Measurements from ENCODE around the gene BCL2L12. TPM values are rescaled to one million over a fixed set of nuclear protein-coding genes. Genes with fewer than 3 reads are reported as not detected.

The BCL2L12 gene
- total RNA-seq, 1 experiment from 2014 or later = 93.9 TPM

DNA sequence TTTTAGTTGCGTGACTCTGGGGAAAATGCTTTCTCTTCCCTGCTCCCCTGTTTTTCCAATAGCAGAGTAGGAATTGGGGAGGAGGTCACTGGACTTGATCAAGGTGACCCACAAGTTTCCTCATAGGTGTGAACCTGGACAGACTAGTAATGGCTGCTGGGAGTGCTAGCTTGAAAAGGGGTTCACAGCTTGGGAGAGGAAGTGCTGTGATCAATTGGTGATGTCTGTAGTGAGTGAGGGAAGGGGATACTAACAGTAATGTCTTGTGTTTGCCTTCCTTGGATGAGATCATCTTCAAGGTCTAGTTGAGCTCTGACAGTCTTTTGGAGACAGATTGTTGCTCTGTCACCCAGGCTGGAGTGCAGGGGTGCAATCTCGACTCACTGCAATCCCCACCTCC, 1.7 kb downstream of the BCL2L12 start:
- intact Hi-C loops (cut with micrococcal nuclease) = no loop called here
- H3K9me3 ChIP-seq (ENCODE audit: control insufficient read depth in 1 of 2, insufficient read depth in 1 of 2, low read depth in 1 of 2, low read length in 2 of 2) = no peaks in the 10 kb centered on the region
- H3K9me2 ChIP-seq (ENCODE audit: insufficient read depth) = no peaks in the 10 kb centered on the region
- RAD21 ChIA-PET (ENCODE audit: low non-redundant PET in 1 of 2, low total read pairs in 2 of 2, uncharacterized antibody in 2 of 2, unreplicated experiment in 2 of 2) = no interaction called here
- peak overlapping the region; percentile 78 for H3K4me2 ChIP-seq (ENCODE audit: low read length)
- DNase-seq (ENCODE audit: low read depth, low spot score) (no peak), ATAC-seq (no peak)
- peaks cover 3 to 29% of the 10 kb centered on the region in 2 experiments; a peak in 3 of 4 replicates for H3K36me3 ChIP-seq (ENCODE audit: control insufficient read depth in 1 of 2, insufficient read depth in 2 of 2, low read length in 2 of 2)
- peaks cover 12 to 41% of the 10 kb centered on the region in 2 experiments; a peak in 3 of 4 replicates for H3K4me1 ChIP-seq (ENCODE audit: control insufficient read depth in 1 of 2, insufficient read depth in 2 of 2, low read length in 2 of 2)
- POLR2A ChIA-PET = no interaction called here
- H3K79me2 ChIP-seq (ENCODE audit: insufficient read depth, low read length) = peaks cover 58% of the 10 kb centered on the region
- BruUV-seq (replicated peaks) = no TSS peak
- H3K27me3 ChIP-seq (ENCODE audit: insufficient read depth, low read length) = no peaks in the 10 kb centered on the region
- no peak overlapping the region for H2AFZ ChIP-seq (ENCODE audit: low read depth, low read length, poor library complexity, severe bottlenecking)
- CTCF ChIA-PET = interaction anchor here (0.6 kb wide), 1 partner anchor 126 kb away, joined by 3 read pairs; no protein-coding TSS in a partner anchor
- peak overlapping the region; percentile 91 for H3K9ac ChIP-seq (ENCODE audit: low read length)
- H3K27ac ChIP-seq (ENCODE audit: low read depth, low read length) = no peak overlapping the region
- H3K4me3 ChIP-seq (replicated peaks in 1 of 2; ENCODE audit: low read depth in 1 of 2, low read length in 2 of 2) = peak overlapping the region; percentile 90 to 95; a peak in 3 of 4 replicates
- no peak for TF ChIP-seq RAD21 (IDR thresholded peaks at IDR 0.05; ENCODE audit: low read depth)
- no peak for TF ChIP-seq ZNF274 (IDR thresholded peaks at IDR 0.05; ENCODE audit: low read depth, low read length)
- TF ChIP-seq POLR2A (IDR thresholded peaks at IDR 0.05; ENCODE audit: borderline replicate concordance, extremely low read depth, insufficient read depth, insufficient read length) = no peak
- TF ChIP-seq EZH2 (IDR thresholded peaks at IDR 0.05) = no peak
- no peaks in the 10 kb centered on the region for H4K20me1 ChIP-seq (ENCODE audit: insufficient read depth)

DNA sequence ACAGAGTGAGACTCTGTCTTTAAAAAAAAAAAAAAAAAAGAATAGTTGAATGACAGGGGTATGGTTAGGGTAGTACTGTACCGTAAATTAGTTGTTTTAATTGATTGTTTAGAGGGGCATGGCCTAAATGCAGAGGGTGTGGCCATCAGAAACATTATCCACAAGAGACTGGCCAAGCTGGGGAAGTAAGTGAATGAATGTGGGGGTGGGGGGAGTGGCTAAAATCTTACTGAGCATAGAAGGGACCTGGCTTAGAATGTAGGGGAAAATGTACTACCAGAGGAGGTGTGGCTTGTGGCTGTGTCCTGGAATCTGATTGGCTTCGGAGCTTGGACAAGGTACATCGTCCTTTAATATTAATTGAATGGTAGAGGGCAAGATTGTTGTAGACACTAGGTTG, 3.8 kb downstream of the BCL2L12 start:
- no TSS peak for BruUV-seq (replicated peaks)
- ATAC-seq (no peak), DNase-seq (ENCODE audit: low read depth, low spot score) (no peak)
- intact Hi-C loops (cut with micrococcal nuclease) = no loop called here
- ChIA-PET CTCF (interaction anchor here (0.7 to 1.3 kb wide), 2 partner anchors 11 to 407 kb away, joined by 4 read pairs; no protein-coding TSS in a partner anchor), RAD21 (ENCODE audit: low non-redundant PET in 1 of 2, low total read pairs in 2 of 2, uncharacterized antibody in 2 of 2, unreplicated experiment in 2 of 2) (no interaction called here), POLR2A (interaction anchor here (1.6 kb wide), 1 partner anchor 27 kb away, joined by 3 read pairs; the partner anchor contains the start of gene SCAF1)
- peaks cover 42% of the 10 kb centered on the region for H3K79me2 ChIP-seq (ENCODE audit: insufficient read depth, low read length)
- no peak overlapping the region for H3K27ac ChIP-seq (ENCODE audit: low read depth, low read length)
- peaks cover 3 to 19% of the 10 kb centered on the region in 2 experiments; a peak in 2 of 4 replicates for H3K36me3 ChIP-seq (ENCODE audit: control insufficient read depth in 1 of 2, insufficient read depth in 2 of 2, low read length in 2 of 2)
- peaks cover 13 to 31% of the 10 kb centered on the region in 2 experiments; a peak in 3 of 4 replicates for H3K4me1 ChIP-seq (ENCODE audit: control insufficient read depth in 1 of 2, insufficient read depth in 2 of 2, low read length in 2 of 2)
- no peaks in the 10 kb centered on the region for H4K20me1 ChIP-seq (ENCODE audit: insufficient read depth)
- TF ChIP-seq EZH2 (IDR thresholded peaks at IDR 0.05) = no peak
- peak; percentile 46; the same call in 1 of the 2 replicates for TF ChIP-seq EGR1 (IDR thresholded peaks at IDR 0.05; ENCODE audit: low read depth)
- TF ChIP-seq FOSL1 (IDR thresholded peaks at IDR 0.05; ENCODE audit: low read depth) = no peak
- TF ChIP-seq SP1 (IDR thresholded peaks at IDR 0.05; ENCODE audit: low read depth) = no peak
- TF ChIP-seq RAD21 (IDR thresholded peaks at IDR 0.05; ENCODE audit: low read depth) = no peak
- no peak for TF ChIP-seq CEBPB (IDR thresholded peaks at IDR 0.05; ENCODE audit: low read depth)
- no peaks in the 10 kb centered on the region for H3K9me2 ChIP-seq (ENCODE audit: insufficient read depth)
- H3K27me3 ChIP-seq (ENCODE audit: insufficient read depth, low read length) = no peaks in the 10 kb centered on the region
- H3K9me3 ChIP-seq (ENCODE audit: control insufficient read depth in 1 of 2, insufficient read depth in 1 of 2, low read depth in 1 of 2, low read length in 2 of 2) = no peaks in the 10 kb centered on the region
- H3K4me3 ChIP-seq (replicated peaks in 1 of 2; ENCODE audit: low read depth in 1 of 2, low read length in 2 of 2) = no peak overlapping the region
- no peak overlapping the region for H2AFZ ChIP-seq (ENCODE audit: low read depth, low read length, poor library complexity, severe bottlenecking)
- H3K4me2 ChIP-seq (ENCODE audit: low read length) = no peak overlapping the region
- no peak overlapping the region for H3K9ac ChIP-seq (ENCODE audit: low read length)
